CD1c-positive myeloid dendritic cell (primary cell): ENCODE results near the gene ACBD5.
"Not testable (repeated sequence)": the region's sequence is repeated elsewhere in the genome, so short reads cannot be mapped to it uniquely, and the experiment has no call there.

Source experiments
- DNase-seq: peaks from one replicate; pipeline ENCODE4 v3.0.0-alpha.2; 2016; ENCODE audit errors: extremely low spot score

Gene ACBD5

DNA sequence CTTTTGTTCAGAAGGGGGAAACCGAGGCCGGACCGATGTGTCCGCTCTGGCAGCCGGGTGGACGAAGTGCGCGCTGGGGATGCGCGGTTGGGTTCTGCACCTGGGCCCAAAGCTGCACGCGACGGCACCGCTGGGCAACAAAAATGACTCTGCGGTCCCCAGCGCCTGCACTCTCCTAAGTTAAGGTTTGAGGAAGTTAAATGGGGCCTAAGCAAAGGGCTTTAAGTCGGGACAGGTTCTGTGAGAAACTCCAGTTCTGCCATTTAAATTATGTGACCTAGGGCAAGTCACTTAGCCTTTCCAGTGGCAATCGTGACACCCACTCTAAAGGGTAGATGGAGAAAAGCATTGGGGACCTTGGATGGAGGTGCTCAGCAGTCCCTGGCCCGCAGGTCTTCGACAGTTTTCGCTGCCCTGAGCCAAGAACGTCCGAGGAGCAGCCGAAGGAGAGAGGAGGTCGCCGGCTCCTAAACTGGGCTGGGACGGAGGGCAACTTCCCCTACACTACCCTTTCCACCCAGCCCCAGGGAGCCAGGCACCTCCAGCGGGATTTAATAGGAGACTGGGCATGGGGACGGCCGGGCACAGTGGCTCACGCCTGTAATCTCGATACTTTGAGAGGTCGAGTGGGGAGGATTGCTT is 534 bp upstream of the ACBD5 start:
- peak; percentile 70 for DNase-seq

DNA sequence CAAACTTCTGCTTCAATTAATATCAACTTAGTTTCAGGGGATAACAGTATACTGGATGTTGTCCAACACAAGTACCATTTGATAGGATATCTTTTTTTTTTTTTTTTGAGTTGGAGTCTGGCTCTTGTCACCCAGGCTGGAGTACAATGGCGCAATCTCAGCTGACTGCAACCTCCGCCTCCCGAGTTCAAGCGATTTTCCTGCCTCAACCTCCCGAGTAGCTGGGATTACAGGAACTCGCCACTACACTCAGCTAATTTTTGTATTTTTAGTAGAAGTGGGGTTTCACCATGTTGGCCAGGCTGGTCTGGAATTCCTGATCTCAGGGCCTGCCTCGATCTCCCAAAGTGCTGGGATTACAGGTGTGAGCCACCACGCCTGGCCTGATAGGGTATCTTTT is 3.1 kb downstream of the ACBD5 start:
- DNase-seq, result not testable (repeated sequence)

DNA sequence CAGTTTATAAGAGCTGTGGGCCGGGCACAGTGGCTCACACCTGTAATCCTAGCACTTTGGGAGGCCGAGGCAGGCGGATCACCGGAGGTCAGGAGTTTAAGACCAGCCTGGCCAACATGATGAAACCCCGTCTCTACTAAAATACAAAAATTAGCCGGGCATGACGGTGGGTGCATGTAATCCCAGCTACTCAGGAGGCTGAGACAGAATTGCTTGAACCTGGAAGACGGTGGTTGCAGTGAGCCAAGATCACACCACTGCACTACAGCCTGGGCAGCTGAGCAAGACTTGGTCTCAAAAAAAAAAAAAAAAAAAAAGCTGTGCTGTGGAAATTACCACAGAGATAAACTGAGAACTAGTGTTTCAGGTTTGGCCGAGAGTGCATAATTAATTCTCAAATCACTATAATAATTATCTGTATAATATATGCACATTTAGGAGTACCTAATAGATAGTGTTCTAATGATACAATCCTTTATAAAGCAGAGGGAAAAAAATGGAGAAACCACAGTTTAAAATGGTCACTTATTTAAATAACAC is 3.9 kb downstream of the ACBD5 start:
- not testable (repeated sequence) for DNase-seq

DNA sequence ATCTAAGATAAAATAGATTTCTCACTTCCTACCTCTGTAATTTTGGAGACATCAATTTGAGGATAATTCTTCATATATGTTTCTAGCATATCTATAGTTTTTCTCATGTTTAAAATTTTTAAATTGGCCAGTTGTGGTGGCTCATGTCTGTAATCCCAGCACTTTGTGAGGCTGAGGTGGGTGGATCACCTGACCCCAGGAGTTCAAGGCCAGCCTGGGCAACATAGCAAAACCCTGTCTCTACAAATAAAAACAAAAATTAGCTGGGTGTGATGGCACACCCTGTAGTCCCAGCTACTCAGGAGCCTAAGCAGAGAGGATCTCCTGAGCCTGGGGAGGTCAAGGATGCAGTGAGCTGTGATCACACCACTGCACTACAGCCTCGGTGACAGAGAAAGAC is 4.9 kb downstream of the ACBD5 start:
- DNase-seq, result no peak

DNA sequence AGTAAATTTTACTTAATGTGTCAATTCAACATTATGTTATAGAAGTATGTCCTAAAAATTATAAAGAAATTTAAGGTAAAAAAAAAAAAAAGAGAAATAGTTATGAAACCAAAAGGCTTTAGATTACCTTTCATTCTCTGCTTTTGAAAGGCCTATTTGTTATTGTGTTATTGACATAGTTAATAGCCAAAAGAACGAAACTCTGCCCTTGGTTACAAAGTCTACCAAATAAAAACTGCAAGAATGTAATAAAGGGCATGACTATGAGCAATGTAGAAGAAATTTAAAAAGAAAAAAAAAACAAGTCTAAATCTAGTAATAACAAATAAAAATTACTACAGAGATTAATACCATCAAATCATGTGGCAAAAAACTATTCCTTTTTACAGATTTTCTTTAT is 10.6 kb downstream of the ACBD5 start:
- no peak for DNase-seq

- no peak for DNase-seq
Observed at GRCh38 chr10:27225642-27226257, 14.8 kb downstream of the ACBD5 start.

- DNase-seq, result no peak
Observed at GRCh38 chr10:27225011-27225590, 15.5 kb downstream of the ACBD5 start.

DNA sequence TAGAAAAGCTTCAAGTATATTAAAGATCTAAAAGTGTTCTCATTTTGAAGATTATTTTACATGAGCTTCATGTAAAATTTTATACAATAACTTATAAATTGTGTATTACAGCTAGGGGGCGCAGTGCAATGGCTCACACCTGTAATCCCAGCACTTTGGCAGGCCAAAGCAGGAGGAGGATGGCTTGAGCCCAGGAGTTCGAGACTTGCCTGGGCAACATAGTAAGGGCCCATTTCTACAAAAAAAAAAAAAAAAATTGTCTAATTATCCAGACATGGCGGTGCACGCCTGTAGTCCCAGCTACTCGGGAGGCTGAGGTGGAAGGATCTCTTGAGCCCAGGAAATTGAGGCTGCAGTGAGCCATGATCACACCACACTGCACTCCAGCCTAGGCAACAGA is 16.6 kb downstream of the ACBD5 start:
- peak; percentile 55 for DNase-seq

GRCh38 chr10:27207350-27207749 is 33.2 kb downstream of the ACBD5 start:
- no peak for DNase-seq

- no peak for DNase-seq
Observed at GRCh38 chr10:27203806-27204205, 36.8 kb downstream of the ACBD5 start.

DNA sequence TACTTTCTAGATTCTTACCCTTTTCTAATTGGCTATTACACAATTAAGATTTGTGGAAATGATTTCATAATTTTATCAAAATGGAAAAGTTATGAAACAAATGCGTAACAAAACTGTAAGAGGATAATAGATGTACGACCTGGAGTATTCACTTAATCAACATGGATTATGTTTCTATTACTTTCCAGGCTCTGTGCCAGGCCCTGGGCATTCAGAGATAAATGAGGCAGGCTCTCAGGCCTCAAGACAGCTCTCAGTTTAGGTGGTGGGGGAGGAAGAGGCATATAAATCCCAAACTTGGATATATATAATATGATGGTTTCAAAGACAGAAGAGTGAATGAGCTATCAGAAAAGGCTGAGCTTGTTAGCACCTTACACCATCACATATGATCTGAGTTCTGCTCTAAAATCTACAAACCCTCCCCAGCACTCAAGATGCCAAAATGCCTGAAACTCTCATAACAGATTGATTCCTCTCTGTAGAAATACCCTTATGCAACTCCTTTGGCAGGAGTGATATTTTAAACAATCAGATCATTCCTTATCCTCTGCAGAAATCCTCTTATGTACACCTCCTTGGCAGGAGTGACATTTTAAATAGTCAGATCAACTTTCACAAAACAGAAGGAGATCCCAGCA is 42.5 kb downstream of the ACBD5 start:
- no peak for DNase-seq

GRCh38 chr10:27192284-27192683 is 48.3 kb downstream of the ACBD5 start:
- peak; percentile 11 for DNase-seq

DNA sequence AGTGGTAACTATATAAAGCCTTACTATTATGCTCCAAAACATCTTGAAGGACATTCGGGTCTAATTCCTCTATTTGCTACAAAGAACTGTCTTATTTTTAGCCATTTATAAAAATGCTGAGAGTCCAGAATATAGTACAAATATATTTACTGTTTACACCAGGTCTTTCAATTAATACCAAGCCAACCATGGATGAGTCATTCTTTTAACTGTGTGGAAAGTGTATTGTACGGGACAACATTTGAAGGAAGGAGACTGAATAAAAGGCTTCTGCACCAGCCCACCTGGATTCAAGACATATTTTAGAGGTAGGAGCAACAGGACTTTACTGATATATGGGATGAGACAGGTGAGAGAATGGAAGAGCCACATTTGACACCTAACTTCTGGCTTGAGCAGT is 50.1 kb downstream of the ACBD5 start:
- DNase-seq, result no peak

DNA sequence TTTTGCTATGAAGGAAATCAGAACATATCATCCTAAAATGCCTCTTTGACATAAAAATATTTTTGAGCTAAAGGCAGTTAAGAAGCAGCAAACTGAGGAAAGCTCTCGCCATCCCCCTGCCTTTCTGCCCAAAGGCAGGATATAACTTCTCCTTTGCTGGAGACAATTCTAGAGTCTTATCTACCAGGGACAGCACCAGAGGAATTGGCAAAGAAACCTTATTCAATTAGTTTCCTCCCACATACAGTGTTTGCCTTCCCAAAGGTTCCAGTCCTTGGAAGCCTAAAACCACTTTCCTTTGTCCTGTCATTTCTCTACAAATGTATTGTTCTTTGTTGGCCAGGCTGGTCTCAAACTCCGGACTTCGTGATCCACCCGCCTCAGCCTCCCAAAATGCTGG is 51.7 kb downstream of the ACBD5 start:
- no peak for DNase-seq

GRCh38 chr10:27188259-27188658 is 52.3 kb downstream of the ACBD5 start:
- no peak for DNase-seq

DNA sequence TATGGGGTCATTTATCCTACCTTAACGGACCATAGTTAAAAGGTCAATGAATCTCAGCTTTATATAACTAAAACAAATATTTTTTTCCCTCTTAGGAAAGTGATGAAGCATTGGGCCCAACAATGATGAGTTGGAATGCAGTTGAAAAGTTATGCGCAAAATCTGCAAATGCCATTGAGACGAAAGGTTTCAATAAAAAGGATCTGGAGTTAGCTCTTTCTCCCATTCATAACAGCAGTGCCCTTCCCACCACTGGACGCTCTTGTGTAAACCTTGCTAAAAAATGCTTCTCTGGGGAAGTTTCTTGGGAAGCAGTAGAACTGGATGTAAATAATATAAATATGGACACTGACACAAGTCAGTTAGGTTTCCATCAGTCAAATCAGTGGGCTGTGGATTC is 70.7 kb downstream of the ACBD5 start:
- DNase-seq, result no peak

- DNase-seq, result no peak
Observed at GRCh38 chr10:27158421-27158820, 82.2 kb downstream of the ACBD5 start.

GRCh38 chr10:27157150-27157549 is 83.4 kb downstream of the ACBD5 start:
- DNase-seq, result no peak

GRCh38 chr10:27156566-27156965 is 84.0 kb downstream of the ACBD5 start:
- not testable (repeated sequence) for DNase-seq

- peak; percentile 98 for DNase-seq
Observed at GRCh38 chr10:27155066-27155754, 85.4 kb downstream of the ACBD5 start, which contains the start of gene MASTL. Gene MASTL (plus strand): TSS chr10:27155352. CDS start chr10:27155427, 75 bp downstream.

DNA sequence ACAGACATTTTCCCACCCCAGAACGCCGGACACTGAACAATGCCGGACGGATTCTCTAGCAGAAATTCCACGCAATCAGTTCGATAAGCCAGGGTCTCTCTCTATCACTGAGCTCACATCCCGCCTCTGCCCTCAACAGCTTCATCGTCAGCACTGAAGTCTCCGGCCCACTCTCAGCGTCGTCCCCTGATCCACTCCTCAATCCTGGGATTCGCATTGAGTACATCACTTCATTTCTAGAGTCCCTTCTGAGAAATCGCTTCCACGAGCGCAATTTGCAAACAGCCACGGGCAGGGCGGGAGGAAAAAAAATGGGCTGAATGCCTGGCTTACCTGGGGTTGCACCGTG is 86.8 kb downstream of the ACBD5 start:
- DNase-seq, result peak; percentile 30

GRCh38 chr10:27153329-27153728 is 87.3 kb downstream of the ACBD5 start:
- peak; percentile 5 for DNase-seq
